H1 (cell line): ENCODE measurements around the gene SPTBN4. TPM values are rescaled to one million over a fixed set of nuclear protein-coding genes. Genes with fewer than 3 reads are reported as not detected.

Experiments used
- CTCF ChIA-PET: fragments of 300-600 bp; sonication (Branson Sonifier 250); formaldehyde crosslinking; loops from one replicate; lab custom pipeline; 2021; ENCODE audit not compliant: partially characterized antibody; lab: Charles Lee
- POLR2A ChIA-PET: fragments of 300-600 bp; sonication (Branson Sonifier 250); formaldehyde crosslinking; loops from one replicate; lab custom pipeline; 2021; ENCODE audit warnings: inconsistent platforms; ENCODE audit not compliant: partially characterized antibody; lab: Charles Lee
- DNase-seq, 2 experiments: peaks; one replicate each; pipeline versions ENCODE4 v3.0.0 to v3.0.0-alpha.2; 2010 to 2022; ENCODE audit warnings: low spot score in 2 of 2, low read depth in 1 of 2, mixed read lengths in 1 of 2
- FAIRE-seq: peaks from 2 replicates; lab custom pipeline; 2011; peaks lifted over from hg19 to GRCh38; lab: Jason Lieb, UNC
- H2AFZ ChIP-seq: 2 replicates; pipeline ENCODE4 v1.8.1; 2012; ENCODE audit warnings: low read length, inconsistent platforms
- H2AK5ac ChIP-seq: 2 replicates; pipeline ENCODE4 v1.6.1; 2013; ENCODE audit warnings: low read depth, low read length
- H2BK120ac ChIP-seq: replicated peaks from 2 replicates; pipeline ENCODE3; 2013; ENCODE audit warnings: low read depth, low read length, inconsistent platforms
- H2BK12ac ChIP-seq: 2 replicates; pipeline ENCODE4 v1.6.1; 2013; ENCODE audit warnings: low read depth, low read length
- H2BK15ac ChIP-seq: 2 replicates; pipeline ENCODE4 v1.6.1; 2013; ENCODE audit warnings: low read length
- H2BK20ac ChIP-seq: 2 replicates; pipeline ENCODE4 v1.6.1; 2013; ENCODE audit warnings: low read length
- H2BK5ac ChIP-seq: 2 replicates; pipeline ENCODE4 v1.6.1; 2013; ENCODE audit warnings: low read depth, low read length
- H3K14ac ChIP-seq: 2 replicates; pipeline ENCODE4 v1.6.1; 2013; ENCODE audit warnings: inconsistent platforms; ENCODE audit not compliant: insufficient read length
- H3K18ac ChIP-seq: 2 replicates; pipeline ENCODE4 v1.6.1; 2013; ENCODE audit warnings: low read length; ENCODE audit errors: extremely low read depth
- H3K23ac ChIP-seq: 2 replicates; pipeline ENCODE4 v1.6.1; 2013; ENCODE audit warnings: inconsistent platforms; ENCODE audit not compliant: insufficient read length
- H3K23me2 ChIP-seq: 2 replicates; pipeline ENCODE4 v1.6.1; 2013; ENCODE audit warnings: low read depth, low read length
- H3K27ac ChIP-seq: 2 replicates; pipeline ENCODE4 v1.6.1; 2011; ENCODE audit warnings: low read depth, low read length, inconsistent platforms
- H3K27me3 ChIP-seq, 4 experiments: replicated peaks in 1 of 4; 1 replicate in 1 of 4; 2 replicates in 3 of 4; pipeline versions ENCODE4 v1.6.1 to v1.8.1; 2011 to 2013; ENCODE audit warnings: low read length in 3 of 4, mild to moderate bottlenecking in 3 of 4, inconsistent platforms in 2 of 4, mixed read lengths in 2 of 4, moderate library complexity in 1 of 4; ENCODE audit not compliant: control insufficient read depth in 3 of 4, insufficient read depth in 3 of 4; ENCODE audit errors: extremely low read depth in 1 of 4
- H3K36me3 ChIP-seq, 4 experiments: 2 replicates each; pipeline versions ENCODE4 v1.6.1 to v1.8.1; 2011 to 2013; ENCODE audit warnings: mild to moderate bottlenecking in 4 of 4, low read length in 3 of 4, moderate library complexity in 2 of 4, control low read depth in 1 of 4, inconsistent platforms in 1 of 4; ENCODE audit not compliant: insufficient read depth in 4 of 4, control insufficient read depth in 2 of 4
- H3K4ac ChIP-seq: replicated peaks from 2 replicates; pipeline ENCODE3; 2013; ENCODE audit warnings: low read length, low read depth, mixed read lengths, inconsistent platforms; ENCODE audit not compliant: insufficient read length
- H3K4me1 ChIP-seq, 4 experiments: replicated peaks in 1 of 4; 1 replicate in 1 of 4; 2 replicates in 3 of 4; pipeline versions ENCODE4 v1.6.1 to v1.8.1; 2011 to 2013; ENCODE audit warnings: low read length in 3 of 4, inconsistent platforms in 2 of 4, mixed read lengths in 1 of 4; ENCODE audit not compliant: insufficient read depth in 4 of 4, control insufficient read depth in 3 of 4
- H3K4me2 ChIP-seq, 2 experiments: 2 replicates each; pipeline versions ENCODE4 v1.6.1 to v1.8.1; 2011 to 2013; ENCODE audit warnings: low read depth in 2 of 2, low read length in 2 of 2, control low read depth in 1 of 2, inconsistent platforms in 1 of 2, mild to moderate bottlenecking in 1 of 2; ENCODE audit not compliant: insufficient read depth in 1 of 2
- H3K4me3 ChIP-seq, 4 experiments: fragments of 200-600, 300-600 bp in 1 of 4; sonication (generic), shearing (Covaris generic), sonication (Bioruptor Twin) in 1 of 4; 2 replicates each; pipeline versions ENCODE4 v1.5.1 to v1.8.1; 2011 to 2016; ENCODE audit warnings: low read length in 4 of 4, low read depth in 3 of 4, control low read depth in 2 of 4, inconsistent platforms in 2 of 4, mild to moderate bottlenecking in 2 of 4, mixed read lengths in 1 of 4, moderate library complexity in 1 of 4; ENCODE audit not compliant: insufficient read depth in 2 of 4; ENCODE audit errors: extremely low read depth in 1 of 4
- H3K56ac ChIP-seq: replicated peaks from 2 replicates; pipeline ENCODE3; 2013; ENCODE audit warnings: low read depth, mild to moderate bottlenecking, mixed read lengths, low read length, inconsistent platforms; ENCODE audit not compliant: insufficient read length
- H3K79me1 ChIP-seq: 2 replicates; pipeline ENCODE4 v1.6.1; 2013; ENCODE audit warnings: low read depth, low read length, control low read depth
- H3K79me2 ChIP-seq, 2 experiments: 2 replicates each; pipeline versions ENCODE4 v1.6.1 to v1.8.1; 2012 to 2013; ENCODE audit warnings: low read length in 2 of 2, mild to moderate bottlenecking in 2 of 2, inconsistent platforms in 1 of 2; ENCODE audit not compliant: insufficient read depth in 2 of 2, control insufficient read depth in 1 of 2
- H3K9ac ChIP-seq, 4 experiments: replicated peaks in 1 of 4; 1 replicate in 1 of 4; 2 replicates in 3 of 4; pipeline versions ENCODE4 v1.6.1 to v1.8.1; 2011 to 2013; ENCODE audit warnings: low read depth in 3 of 4, low read length in 3 of 4, control low read depth in 2 of 4, mild to moderate bottlenecking in 2 of 4, moderate library complexity in 2 of 4, inconsistent platforms in 1 of 4; ENCODE audit errors: extremely low read depth in 1 of 4
- H3K9me3 ChIP-seq, 2 experiments: 2 replicates each; pipeline versions ENCODE4 v1.6.1 to v1.8.1; 2012 to 2013; ENCODE audit warnings: mild to moderate bottlenecking in 2 of 2, moderate library complexity in 2 of 2, control low read depth in 1 of 2, inconsistent platforms in 1 of 2, low read depth in 1 of 2, low read length in 1 of 2, mixed read lengths in 1 of 2; ENCODE audit not compliant: insufficient read depth in 2 of 2
- H4K20me1 ChIP-seq, 2 experiments: replicated peaks in 1 of 2; 2 replicates each; pipeline versions ENCODE3 to v1.8.1; 2011 to 2013; ENCODE audit warnings: inconsistent platforms in 2 of 2, low read length in 2 of 2, mild to moderate bottlenecking in 1 of 2; ENCODE audit not compliant: insufficient read depth in 2 of 2, control insufficient read depth in 1 of 2
- H4K5ac ChIP-seq: 2 replicates; pipeline ENCODE4 v1.6.1; 2013; ENCODE audit warnings: low read length, low read depth, mixed read lengths, inconsistent platforms; ENCODE audit not compliant: insufficient read length
- H4K8ac ChIP-seq: 2 replicates; pipeline ENCODE4 v1.8.0; 2013; ENCODE audit warnings: mild to moderate bottlenecking, moderate library complexity, low read length, inconsistent platforms; ENCODE audit not compliant: insufficient read depth; ENCODE audit errors: extremely low read depth
- H4K91ac ChIP-seq: replicated peaks from 2 replicates; pipeline ENCODE3; 2013; ENCODE audit warnings: low read length, mixed read lengths, inconsistent platforms; ENCODE audit not compliant: insufficient read length
- KDM5A ChIP-seq: fragments of 200-600 bp; IDR thresholded peaks from 2 replicates; pipeline ENCODE4 v1.7.1; 2012; ENCODE audit warnings: mild to moderate bottlenecking, low read length, inconsistent platforms, mixed read lengths
- MAFK ChIP-seq: IDR thresholded peaks from 2 replicates; pipeline ENCODE4 v1.6.1; 2012; ENCODE audit warnings: low read depth, mild to moderate bottlenecking, improper control_type of control experiment, low read length
- RBBP5 ChIP-seq: IDR thresholded peaks from 2 replicates; pipeline ENCODE4 v1.7.1; 2012; ENCODE audit warnings: low read depth, mild to moderate bottlenecking, inconsistent platforms, low read length, moderate library complexity, borderline replicate concordance
- WGBS, 2 experiments: shearing (Covaris generic) in 1 of 2; methylation state at CpG; one replicate each; pipeline versions ENCODE4 v1.1.6 to v1.1.7; 2013 to 2015; ENCODE audit warnings: low lambda C conversion rate in 2 of 2, mixed read lengths in 2 of 2, inconsistent platforms in 1 of 2, low coverage in 1 of 2, missing lambda C conversion rate in 1 of 2; ENCODE audit not compliant: insufficient replicate concordance in 2 of 2, insufficient coverage in 1 of 2, insufficient read length in 1 of 2; ENCODE audit errors: extremely low coverage in 1 of 2, missing lambda C conversion rate in 1 of 2; 5-methylcytosine and 5-hydroxymethylcytosine counted together
- polyA plus RNA-seq, 7 experiments: library from polyadenylated mRNA; depleted of rRNA in 3 of 7; stranded (reverse) in 5 of 7; unstranded in 2 of 7; fragments of >200 nt in 5 of 7; fragments of 200-250 nt in 2 of 7; gene quantifications; 1 replicate in 5 of 7; 2 replicates in 1 of 7; 4 replicates in 1 of 7; pipeline versions ENCODE4 v1.2.1 to v1.2.3, GENCODE V29; 2011 to 2013; ENCODE audit warnings: missing spikeins in 2 of 7, mixed read lengths in 2 of 7
- total RNA-seq: library from RNA; stranded (reverse); fragmentation: NEBNext Ultra II Directional; extraction: Animal tissue kit (Norgen Biotek cat#: 25700); gene quantifications from 2 replicates; pipeline ENCODE4 v1.2.1, GENCODE V29; 2021
- TF ChIP-seq, protein P1 (sequence below): IDR thresholded peaks from 2 replicates; pipeline ENCODE4 v1.6.1; 2011; ENCODE audit warnings: low read depth, mild to moderate bottlenecking, low read length; ENCODE audit not compliant: insufficient read depth

The SPTBN4 gene
- total and polyA plus RNA-seq, 2 of the 8 experiments (the other 6 are each of a cell fraction or from before 2014, with no cell fraction given), result 1.9 to 3.0 TPM

DNA sequence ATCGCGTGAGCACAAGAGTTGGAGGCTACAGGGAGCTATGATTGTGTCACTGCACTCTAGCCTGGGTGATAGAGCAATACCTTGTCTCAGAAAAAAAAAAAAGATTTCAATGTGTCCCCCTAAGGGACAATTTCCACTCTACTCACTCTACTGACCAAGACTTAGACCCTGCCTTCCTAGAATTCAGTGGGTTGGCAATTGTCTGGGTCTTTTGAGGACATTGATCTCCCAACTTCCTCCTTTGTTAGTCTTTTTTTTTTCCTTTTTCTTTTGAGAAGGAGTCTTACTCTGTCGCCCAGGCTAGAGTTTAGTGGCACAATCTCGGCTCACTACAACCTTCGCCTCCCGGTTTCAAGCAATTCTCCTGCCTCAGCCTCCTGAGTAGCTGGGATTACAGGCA, 2.2 kb downstream of the SPTBN4 start:
- Histone ChIP-seq H2BK12ac (no peak overlapping the region), H3K4ac (no peak overlapping the region), H2BK15ac (no peak overlapping the region), H3K23me2 (peaks cover 8% of the 10 kb centered on the region), H3K27ac (no peak overlapping the region), H3K23ac (no peak overlapping the region), H2BK5ac (no peak overlapping the region), H3K9me3 (no peaks in the 10 kb centered on the region), H4K8ac (no peak overlapping the region), H3K18ac (no peak overlapping the region), H3K9ac (no peak overlapping the region), H3K14ac (no peak overlapping the region), H3K4me1 (peaks cover 0 to 15% (median 8%) of the 10 kb centered on the region in 4 experiments; a peak in 6 of 7 replicates), H3K79me1 (no peaks in the 10 kb centered on the region), H4K20me1 (peaks cover 4 to 8% of the 10 kb centered on the region in 2 experiments), H3K36me3 (no peaks in the 10 kb centered on the region), H2BK120ac (no peak overlapping the region), H3K27me3 (peaks cover 12 to 28% (median 22%) of the 10 kb centered on the region in 4 experiments), H3K56ac (no peak overlapping the region), H2AK5ac (no peak overlapping the region), H4K91ac (no peak overlapping the region), H3K4me2 (no peak overlapping the region), H3K79me2 (no peaks in the 10 kb centered on the region), H2AFZ (no peak overlapping the region), H2BK20ac (no peak overlapping the region), H3K4me3 (no peak overlapping the region), H4K5ac (no peak overlapping the region)
- 94% methylated on average over 6 of the region's 6 CpGs; no CpG with 5 or more reads in 1 of the 2 experiments for WGBS, 2 experiments
- TF ChIP-seq MAFK, result no peak
- TF ChIP-seq RBBP5, result no peak
- TF ChIP-seq KDM5A, result no peak
- TF ChIP-seq, protein P1, sequence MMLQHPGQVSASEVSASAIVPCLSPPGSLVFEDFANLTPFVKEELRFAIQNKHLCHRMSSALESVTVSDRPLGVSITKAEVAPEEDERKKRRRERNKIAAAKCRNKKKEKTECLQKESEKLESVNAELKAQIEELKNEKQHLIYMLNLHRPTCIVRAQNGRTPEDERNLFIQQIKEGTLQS, result no peak
- ChIA-PET CTCF (interaction anchor here (2.5 kb wide), 1 partner anchor 15 kb away, joined by 7 read pairs; no protein-coding TSS in a partner anchor), POLR2A (no interaction called here)
- DNase-seq, result no peak
- no peak for FAIRE-seq
